GM12892 (cell line): ENCODE measurements around the gene CNTN6.

Source experiments
- POLR2A ChIP-seq: IDR thresholded peaks from 2 replicates; pipeline ENCODE4 v1.6.1; 2011; ENCODE audit warnings: low read depth, low read length, control low read depth
- POLR2AphosphoS5 ChIP-seq: IDR thresholded peaks from 2 replicates; pipeline ENCODE4 v1.6.1; 2011; ENCODE audit warnings: low read depth, low read length, control low read depth

GRCh38 chr3:1292571-1293071 is 199.8 kb downstream of the CNTN6 start:
- TF ChIP-seq POLR2AphosphoS5 (no peak), POLR2A (no peak)
